PC-9 (cell line): Measurements from ENCODE around the gene ATP6V1G3. TPM values are rescaled to one million over a fixed set of nuclear protein-coding genes. Genes with fewer than 3 reads are reported as not detected.

ENCODE experiments used
- BruUV-seq: library from RNA; stranded (reverse); fragments of 400-500 nt; replicated peaks from 2 replicates; lab custom pipeline; 2021; lab: Mats Ljungman, UMichigan
- CTCF ChIA-PET: fragments of 300-600 bp; sonication (Branson Sonifier 250); formaldehyde crosslinking; loops from one replicate; lab custom pipeline; 2022; ENCODE audit warnings: antibody characterized with exemption; lab: Charles Lee
- POLR2A ChIA-PET: fragments of 300-600 bp; sonication (Branson Sonifier 250); formaldehyde crosslinking; loops from one replicate; lab custom pipeline; 2022; ENCODE audit warnings: antibody characterized with exemption; ENCODE audit not compliant: unreplicated experiment; lab: Charles Lee
- DNase-seq, 2 experiments: peaks; one replicate each; pipeline versions ENCODE4 v3.0.0 to v3.0.0-alpha.2; 2015 to 2022; ENCODE audit warnings: mixed read lengths in 1 of 2
- H2AFZ ChIP-seq: fragments of 200-600 bp; sonication (generic); 2 replicates; pipeline ENCODE4 v1.8.1; 2017; ENCODE audit warnings: antibody characterized with exemption
- H3F3A ChIP-seq: fragments of 200-600 bp; sonication (generic); 2 replicates; pipeline ENCODE4 v1.8.1; 2017; ENCODE audit warnings: antibody characterized with exemption, mild to moderate bottlenecking, low read depth; ENCODE audit not compliant: insufficient read depth
- H3K27ac ChIP-seq: fragments of 200-600 bp; sonication (generic); 2 replicates; pipeline ENCODE4 v1.6.1; 2016; ENCODE audit warnings: mixed run types
- H3K27me3 ChIP-seq: fragments of 200-600 bp; sonication (generic); 2 replicates; pipeline ENCODE4 v1.6.1; 2016; ENCODE audit warnings: low read depth, mixed run types; ENCODE audit not compliant: insufficient read depth
- H3K36me3 ChIP-seq: fragments of 200-600 bp; sonication (generic); 2 replicates; pipeline ENCODE4 v1.6.1; 2016; ENCODE audit warnings: low read depth, mixed run types
- H3K4me1 ChIP-seq: fragments of 200-600 bp; sonication (generic); replicated peaks from 2 replicates; pipeline ENCODE4 v1.6.1; 2016; ENCODE audit warnings: mixed run types; ENCODE audit not compliant: insufficient read depth
- H3K4me2 ChIP-seq: fragments of 200-600 bp; sonication (generic); 2 replicates; pipeline ENCODE4 v1.6.1; 2017; ENCODE audit warnings: mixed run types
- H3K4me3 ChIP-seq: fragments of 200-600 bp; sonication (generic); 2 replicates; pipeline ENCODE4 v1.6.1; 2016; ENCODE audit warnings: mixed run types
- H3K79me2 ChIP-seq: fragments of 200-600 bp; sonication (generic); 2 replicates; pipeline ENCODE4 v1.6.1; 2017; ENCODE audit warnings: low read depth, mixed run types
- H3K9me2 ChIP-seq: fragments of 200-600 bp; sonication (generic); 2 replicates; pipeline ENCODE4 v1.8.1; 2017; ENCODE audit warnings: mild to moderate bottlenecking; ENCODE audit not compliant: insufficient read depth
- H3K9me3 ChIP-seq: fragments of 200-600 bp; sonication (generic); 2 replicates; pipeline ENCODE4 v1.8.1; 2016; ENCODE audit warnings: low read depth; ENCODE audit not compliant: insufficient read depth
- H4K20me1 ChIP-seq: fragments of 200-600 bp; sonication (generic); 2 replicates; pipeline ENCODE4 v1.8.1; 2017; ENCODE audit not compliant: insufficient read depth
- CTCF ChIP-seq: fragments of 200-600 bp; sonication (generic); conservative IDR thresholded peaks from 2 replicates; pipeline ENCODE4 v1.6.1; 2017; ENCODE audit warnings: mixed run types, antibody characterized with exemption, mild to moderate bottlenecking, moderate library complexity
- EZH2 ChIP-seq: fragments of 200-600 bp; sonication (generic); IDR thresholded peaks from 2 replicates; pipeline ENCODE4 v1.8.0; 2017; ENCODE audit warnings: antibody characterized with exemption, low read depth
- intact Hi-C: fragments of 100-400 bp; cut with micrococcal nuclease; formaldehyde crosslinking; loops from one replicate; pipeline ENCODE4 v1.10.0; 2022; ENCODE audit not compliant: unreplicated experiment
- total RNA-seq: library from RNA; stranded (reverse); gene quantifications from 2 replicates; pipeline ENCODE4 v1.2.3, GENCODE V29; 2021

ATP6V1G3 gene
- total RNA-seq, 1 experiment from 2014 or later = not detected

DNA sequence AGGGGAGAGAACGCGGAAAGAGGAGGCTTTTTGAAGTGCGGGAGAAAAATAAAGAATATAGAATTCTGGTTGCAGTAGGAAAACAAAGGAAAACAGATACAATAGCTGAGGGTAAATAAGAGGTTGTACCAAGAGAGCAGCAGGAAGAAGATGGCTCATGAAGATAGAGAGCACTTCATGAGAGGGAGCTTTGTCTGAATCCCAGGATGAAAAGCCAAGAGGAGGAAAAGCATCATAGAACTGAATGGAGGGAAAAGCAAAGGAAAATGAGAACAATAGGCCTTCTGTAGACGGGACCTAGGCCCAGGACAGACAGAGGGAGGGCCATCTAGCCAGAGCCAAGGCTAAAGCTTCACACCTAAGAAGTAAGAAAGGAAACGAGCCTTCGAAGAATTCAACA lies 49.5 kb downstream of the ATP6V1G3 start:
- Histone ChIP-seq H3K4me3 (no peak overlapping the region), H3K36me3 (no peaks in the 10 kb centered on the region), H3K9me3 (no peaks in the 10 kb centered on the region), H3K4me1 (peaks cover 9% of the 10 kb centered on the region), H3K4me2 (no peak overlapping the region), H3F3A (peaks cover 5% of the 10 kb centered on the region; the same call in 1 of the 2 replicates), H3K9me2 (no peaks in the 10 kb centered on the region), H3K27me3 (no peaks in the 10 kb centered on the region), H2AFZ (no peak overlapping the region), H3K27ac (no peak overlapping the region), H4K20me1 (no peaks in the 10 kb centered on the region), H3K79me2 (no peaks in the 10 kb centered on the region)
- BruUV-seq = no TSS peak
- intact Hi-C loops = no loop called here
- DNase-seq = no peak
- no peak for TF ChIP-seq CTCF
- no peak for TF ChIP-seq EZH2
- POLR2A ChIA-PET = interaction anchor here (0.5 kb wide), 1 partner anchor 181 kb away, joined by 4 read pairs; no protein-coding TSS in a partner anchor
- CTCF ChIA-PET = no interaction called here

DNA sequence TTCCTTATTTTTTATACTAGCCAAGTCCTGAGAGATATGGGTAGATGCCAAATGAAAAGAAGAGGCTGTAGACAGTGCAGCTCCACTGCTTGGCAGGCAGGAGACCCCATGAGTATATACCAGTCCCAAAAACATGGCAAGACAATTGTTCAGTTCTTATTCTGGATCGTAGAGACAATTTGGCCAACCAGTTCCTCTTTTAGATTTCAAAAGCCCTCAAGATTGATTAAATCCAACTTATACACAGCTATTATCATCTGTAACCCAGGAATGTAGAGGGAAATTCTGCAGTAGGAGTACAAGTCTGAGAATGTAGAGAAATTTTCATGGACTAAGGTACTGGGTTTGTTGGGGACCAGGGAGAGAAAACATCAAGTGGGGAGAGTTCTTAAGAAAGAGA lies 50.3 kb downstream of the ATP6V1G3 start:
- Histone ChIP-seq H4K20me1 (no peaks in the 10 kb centered on the region), H3K9me3 (no peaks in the 10 kb centered on the region), H3K79me2 (no peaks in the 10 kb centered on the region), H3K36me3 (no peaks in the 10 kb centered on the region), H3K27ac (no peak overlapping the region), H3K4me1 (peaks cover under 1% of the 10 kb centered on the region; the same call in 1 of the 2 replicates), H3K9me2 (no peaks in the 10 kb centered on the region; the same call in 1 of the 2 replicates), H3K27me3 (no peaks in the 10 kb centered on the region), H3K4me2 (no peak overlapping the region), H3K4me3 (no peak overlapping the region), H3F3A (no peaks in the 10 kb centered on the region; the same call in 1 of the 2 replicates), H2AFZ (no peak overlapping the region)
- POLR2A ChIA-PET = no interaction called here
- intact Hi-C loops = no loop called here
- DNase-seq = no peak
- CTCF ChIA-PET = no interaction called here
- BruUV-seq = no TSS peak
- TF ChIP-seq CTCF = no peak
- no peak for TF ChIP-seq EZH2

DNA sequence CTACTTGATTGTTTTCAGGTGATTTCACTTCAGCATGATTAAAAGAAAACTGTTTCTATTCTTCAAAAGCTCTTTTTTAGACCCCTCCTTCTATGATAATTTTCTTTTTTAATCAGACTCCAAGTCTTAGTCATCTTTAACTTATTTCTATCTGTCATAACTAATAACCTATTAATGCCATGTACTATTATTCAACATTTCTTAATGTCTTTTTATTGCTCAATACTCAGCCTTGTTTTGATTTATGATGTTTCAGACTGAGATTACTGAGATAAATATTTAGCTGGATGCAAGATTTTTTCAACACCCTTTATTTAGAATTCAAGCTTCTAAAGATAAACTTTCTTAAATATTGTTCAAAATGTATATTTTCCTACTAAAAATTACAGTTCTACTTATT lies 53.6 kb downstream of the ATP6V1G3 start:
- intact Hi-C loops = no loop called here
- ChIA-PET CTCF (interaction anchor here (0.6 kb wide), 2 partner anchors 190 to 524 kb away, joined by 3 to 6 read pairs; no protein-coding TSS in a partner anchor), POLR2A (no interaction called here)
- no peak overlapping the region for H3K4me2 ChIP-seq
- no peak for DNase-seq
- H4K20me1 ChIP-seq = no peaks in the 10 kb centered on the region
- no peak overlapping the region for H3K4me3 ChIP-seq
- H3F3A ChIP-seq = no peaks in the 10 kb centered on the region; the same call in 1 of the 2 replicates
- H2AFZ ChIP-seq = no peak overlapping the region
- H3K27ac ChIP-seq = no peak overlapping the region
- H3K36me3 ChIP-seq = no peaks in the 10 kb centered on the region
- H3K9me2 ChIP-seq = peaks cover 6% of the 10 kb centered on the region; the same call in 1 of the 2 replicates
- no peaks in the 10 kb centered on the region for H3K79me2 ChIP-seq
- TF ChIP-seq EZH2 (no peak), CTCF (no peak)
- no peaks in the 10 kb centered on the region for H3K27me3 ChIP-seq
- BruUV-seq = no TSS peak
- no peaks in the 10 kb centered on the region for H3K4me1 ChIP-seq
- no peaks in the 10 kb centered on the region for H3K9me3 ChIP-seq
